ENCODE data around the gene PHF23.
A peak's percentile ranks its signal among the peaks of the same experiment; 100 is the strongest.

Gene PHF23

DNA sequence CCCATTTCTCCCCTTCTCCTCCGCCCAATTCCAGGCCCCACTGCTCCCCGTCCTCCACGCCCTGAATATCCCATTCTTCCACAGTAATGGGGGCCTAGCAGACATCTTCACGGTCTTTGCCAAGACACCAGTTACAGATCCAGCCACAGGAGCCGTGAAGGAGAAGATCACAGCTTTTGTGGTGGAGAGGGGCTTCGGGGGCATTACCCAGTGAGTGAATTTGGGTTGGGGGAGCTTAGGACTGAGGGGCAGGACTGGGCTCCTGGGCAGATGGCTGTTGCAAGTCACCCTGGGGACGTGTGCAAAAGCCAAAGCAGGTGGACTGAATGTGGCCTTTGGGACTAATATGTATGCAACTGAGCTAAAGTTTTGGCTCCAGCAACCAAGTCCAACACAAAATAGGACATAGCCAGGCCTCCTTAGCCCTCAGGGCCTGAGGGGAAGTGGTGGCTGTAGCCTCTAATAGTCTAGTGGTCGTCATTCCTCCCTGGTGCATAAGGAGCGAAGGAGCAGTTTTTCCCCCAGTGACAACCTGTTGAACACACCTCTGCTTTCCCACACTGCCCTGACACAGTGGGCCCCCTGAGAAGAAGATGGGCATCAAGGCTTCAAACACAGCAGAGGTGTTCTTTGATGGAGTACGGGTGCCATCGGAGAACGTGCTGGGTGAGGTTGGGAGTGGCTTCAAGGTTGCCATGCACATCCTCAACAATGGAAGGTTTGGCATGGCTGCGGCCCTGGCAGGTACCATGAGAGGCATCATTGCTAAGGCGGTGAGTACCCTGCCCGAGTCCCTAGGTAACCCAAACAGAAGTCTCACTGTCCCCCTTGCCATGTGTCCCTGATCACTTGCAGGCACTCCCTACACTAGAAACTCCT is 16.9 kb downstream of the PHF23 start:
- Histone ChIP-seq H3K9me3 (ENCODE audit: severe bottlenecking) (no peaks in the 10 kb centered on the region), H3K27me3 (ENCODE audit: insufficient read depth, low read depth, severe bottlenecking) (no peaks in the 10 kb centered on the region), H3K27ac (0 out of 2 replicates have a peak overlapping the region, but pooled peaks have one; percentile 14), H3K4me3 (ENCODE audit: low read depth, low read length) (no peak overlapping the region), H3K36me3 (peaks cover 68% of the 10 kb centered on the region)
- no peak for DNase-seq
- TF ChIP-seq, protein P1, sequence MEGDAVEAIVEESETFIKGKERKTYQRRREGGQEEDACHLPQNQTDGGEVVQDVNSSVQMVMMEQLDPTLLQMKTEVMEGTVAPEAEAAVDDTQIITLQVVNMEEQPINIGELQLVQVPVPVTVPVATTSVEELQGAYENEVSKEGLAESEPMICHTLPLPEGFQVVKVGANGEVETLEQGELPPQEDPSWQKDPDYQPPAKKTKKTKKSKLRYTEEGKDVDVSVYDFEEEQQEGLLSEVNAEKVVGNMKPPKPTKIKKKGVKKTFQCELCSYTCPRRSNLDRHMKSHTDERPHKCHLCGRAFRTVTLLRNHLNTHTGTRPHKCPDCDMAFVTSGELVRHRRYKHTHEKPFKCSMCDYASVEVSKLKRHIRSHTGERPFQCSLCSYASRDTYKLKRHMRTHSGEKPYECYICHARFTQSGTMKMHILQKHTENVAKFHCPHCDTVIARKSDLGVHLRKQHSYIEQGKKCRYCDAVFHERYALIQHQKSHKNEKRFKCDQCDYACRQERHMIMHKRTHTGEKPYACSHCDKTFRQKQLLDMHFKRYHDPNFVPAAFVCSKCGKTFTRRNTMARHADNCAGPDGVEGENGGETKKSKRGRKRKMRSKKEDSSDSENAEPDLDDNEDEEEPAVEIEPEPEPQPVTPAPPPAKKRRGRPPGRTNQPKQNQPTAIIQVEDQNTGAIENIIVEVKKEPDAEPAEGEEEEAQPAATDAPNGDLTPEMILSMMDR (IDR thresholded peaks at IDR 0.05; ENCODE audit: low read depth, low read length): no peak

DNA sequence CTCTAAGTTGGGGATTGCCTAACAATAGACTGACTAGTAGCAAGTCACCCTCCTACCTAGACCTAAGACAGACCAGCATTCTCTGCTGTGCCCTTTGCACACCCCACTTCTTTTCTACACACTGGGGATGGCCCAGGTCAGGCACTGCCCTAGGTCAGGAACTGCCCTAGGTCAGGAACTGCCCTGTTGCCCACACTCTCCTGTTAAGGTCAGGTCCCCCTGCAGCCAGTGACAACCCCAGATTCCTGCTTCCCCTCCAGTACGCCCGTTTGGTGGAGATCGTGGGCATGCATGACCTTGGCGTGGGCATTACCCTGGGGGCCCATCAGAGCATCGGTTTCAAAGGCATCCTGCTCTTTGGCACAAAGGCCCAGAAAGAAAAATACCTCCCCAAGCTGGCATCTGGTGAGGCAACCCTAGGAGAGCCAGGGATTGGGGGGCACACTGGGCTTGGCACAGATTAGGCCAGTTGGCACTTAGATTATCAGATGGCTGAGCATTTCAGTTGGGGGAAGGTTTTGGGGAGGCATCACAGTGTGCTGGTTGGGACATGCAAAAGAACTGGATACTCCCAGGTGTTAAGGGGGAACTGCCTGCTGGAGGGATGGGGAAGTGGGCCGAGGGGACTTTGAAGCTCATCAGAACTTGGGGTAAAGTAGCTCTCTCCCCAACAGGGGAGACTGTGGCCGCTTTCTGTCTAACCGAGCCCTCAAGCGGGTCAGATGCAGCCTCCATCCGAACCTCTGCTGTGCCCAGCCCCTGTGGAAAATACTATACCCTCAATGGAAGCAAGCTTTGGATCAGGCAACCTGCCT is 17.8 kb downstream of the PHF23 start:
- no peaks in the 10 kb centered on the region for H3K9me3 ChIP-seq (ENCODE audit: severe bottlenecking)
- no peak overlapping the region for H3K4me3 ChIP-seq (ENCODE audit: low read depth, low read length)
- no peaks in the 10 kb centered on the region for H3K27me3 ChIP-seq (ENCODE audit: insufficient read depth, low read depth, severe bottlenecking)
- H3K27ac ChIP-seq: peak overlapping the region; percentile 94; the same call in 1 of the 2 replicates
- TF ChIP-seq, protein P1 (IDR thresholded peaks at IDR 0.05; ENCODE audit: low read depth, low read length): no peak
- no peak for DNase-seq
- peaks cover 59% of the 10 kb centered on the region for H3K36me3 ChIP-seq

DNA sequence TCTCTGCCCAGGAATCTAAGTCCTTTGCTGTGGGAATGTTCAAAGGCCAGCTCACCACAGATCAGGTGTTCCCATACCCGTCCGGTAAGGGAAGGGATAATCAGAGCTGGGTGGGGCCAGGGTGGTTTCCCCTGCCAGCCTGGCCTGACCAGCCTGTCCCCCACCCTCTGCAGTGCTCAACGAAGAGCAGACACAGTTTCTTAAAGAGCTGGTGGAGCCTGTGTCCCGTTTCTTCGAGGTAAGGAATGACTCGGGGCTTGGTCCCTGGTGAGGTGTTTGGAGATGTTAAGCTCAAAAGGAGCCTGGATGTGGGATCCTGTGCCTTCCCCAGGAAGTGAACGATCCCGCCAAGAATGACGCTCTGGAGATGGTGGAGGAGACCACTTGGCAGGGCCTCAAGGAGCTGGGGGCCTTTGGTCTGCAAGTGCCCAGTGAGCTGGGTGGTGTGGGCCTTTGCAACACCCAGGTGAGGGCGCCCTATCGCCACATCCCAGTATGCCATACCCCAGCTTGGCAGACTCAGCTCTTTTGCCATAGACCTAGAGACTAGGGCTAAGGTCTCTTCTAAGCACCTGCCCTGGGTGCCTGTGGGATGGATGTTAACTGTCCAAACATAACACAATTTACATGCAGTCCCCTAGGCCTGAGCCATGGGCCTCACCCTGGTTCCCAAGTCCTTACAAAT is 18.5 kb downstream of the PHF23 start:
- TF ChIP-seq, protein P1 (IDR thresholded peaks at IDR 0.05; ENCODE audit: low read depth, low read length): peak; percentile 64
- DNase-seq: peak; percentile 80
- peaks cover 52% of the 10 kb centered on the region for H3K36me3 ChIP-seq
- H3K9me3 ChIP-seq (ENCODE audit: severe bottlenecking): no peaks in the 10 kb centered on the region
- peak overlapping the region; percentile 75 for H3K4me3 ChIP-seq (ENCODE audit: low read depth, low read length)
- peak overlapping the region; percentile 94 for H3K27ac ChIP-seq
- H3K27me3 ChIP-seq (ENCODE audit: insufficient read depth, low read depth, severe bottlenecking): no peaks in the 10 kb centered on the region

DNA sequence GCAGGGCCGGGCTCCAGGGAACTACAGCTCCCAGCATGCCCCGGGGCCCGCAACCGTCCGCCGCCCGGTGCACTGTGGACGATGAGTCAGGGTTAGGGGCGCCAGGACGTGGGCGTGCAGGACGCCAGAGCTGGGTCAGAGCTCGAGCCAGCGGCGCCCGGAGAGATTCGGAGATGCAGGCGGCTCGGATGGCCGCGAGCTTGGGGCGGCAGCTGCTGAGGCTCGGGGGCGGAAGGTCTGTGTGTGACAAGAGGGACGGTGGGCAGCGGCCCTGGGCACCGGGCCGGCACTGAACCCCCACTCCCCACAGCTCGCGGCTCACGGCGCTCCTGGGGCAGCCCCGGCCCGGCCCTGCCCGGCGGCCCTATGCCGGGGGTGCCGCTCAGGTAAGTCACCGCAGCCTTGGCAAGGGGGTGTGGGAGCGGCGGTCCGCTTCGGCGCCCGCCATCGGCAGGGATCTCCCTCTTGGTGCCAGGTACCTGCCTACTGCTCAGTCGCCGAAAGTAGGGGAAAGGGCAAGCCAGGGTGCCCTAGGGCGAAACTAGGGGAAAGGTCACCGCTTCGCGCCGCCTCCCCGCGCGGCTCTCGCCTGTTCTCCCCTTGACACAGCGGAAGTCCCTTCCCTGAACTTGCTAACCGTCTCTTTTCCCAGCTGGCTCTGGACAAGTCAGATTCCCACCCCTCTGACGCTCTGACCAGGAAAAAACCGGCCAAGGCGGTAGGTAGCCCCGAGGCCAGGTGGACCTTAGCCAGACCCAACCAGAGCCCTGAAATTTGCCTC is 19.3 kb downstream of the PHF23 start, which contains the start of the genes ACADVL and DLG4:
Gene ACADVL (plus strand): TSS at position 127 of the 781 bp plus-strand sequence. CDS start 47 bp downstream, at position 174.
Gene DLG4 (minus strand): TSS at position 25 of the 781 bp plus-strand sequence.
- TF ChIP-seq, protein P1 (IDR thresholded peaks at IDR 0.05; ENCODE audit: low read depth, low read length): no peak
- Histone ChIP-seq H3K9me3 (ENCODE audit: severe bottlenecking) (no peaks in the 10 kb centered on the region), H3K4me3 (ENCODE audit: low read depth, low read length) (peak within 1 kb of the TSS; percentile 75), H3K27me3 (ENCODE audit: insufficient read depth, low read depth, severe bottlenecking) (no peaks in the 10 kb centered on the region), H3K36me3 (peaks cover 44% of the 10 kb centered on the region), H3K27ac (peak within 1 kb of the TSS; percentile 94)
- peak; percentile 90 for DNase-seq

All from WERI-Rb-1 (cell line).